Stimulated activated naive CD8-positive, alpha-beta T cell treated with anti-CD3 and anti-CD28 coated beads, Interleukin-15, amount 100 ng/mL, for 72 hours (primary cell): ENCODE data around the gene LRRC32.

Source experiments
- ATAC-seq: fragments of 150-1000 bp; cut with Tn5 transposase; 2 replicates; pipeline ENCODE4 v1.10.0; 2021; ENCODE audit warnings: mild to moderate bottlenecking, moderate library complexity
- DNase-seq, 2 donors: peaks; one replicate each; pipeline ENCODE4 v3.0.0; 2021 to 2022
- H3K27ac Mint-ChIP-seq, 2 donors: one replicate each; pipeline ENCODE4 v1.8.0; 2022; ENCODE audit warnings: mild to moderate bottlenecking in 2 of 2, mixed read lengths in 2 of 2, moderate library complexity in 2 of 2
- H3K27me3 Mint-ChIP-seq: one replicate; pipeline ENCODE4 v1.8.0; 2022; ENCODE audit warnings: mixed read lengths
- H3K4me1 Mint-ChIP-seq: one replicate; pipeline ENCODE4 v1.8.0; 2022; ENCODE audit warnings: mild to moderate bottlenecking, mixed read lengths
- H3K4me3 Mint-ChIP-seq, 2 donors: one replicate each; pipeline ENCODE4 v1.8.0; 2022; ENCODE audit warnings: mild to moderate bottlenecking in 2 of 2, mixed read lengths in 2 of 2, moderate library complexity in 1 of 2
- H3K9me3 Mint-ChIP-seq, 2 donors: one replicate each; pipeline ENCODE4 v1.8.0; 2022; ENCODE audit warnings: mixed read lengths in 2 of 2

The LRRC32 gene

GRCh38 chr11:76689313-76690260 is 19.0 kb upstream of the LRRC32 start:
- Mint-ChIP-seq H3K27ac (peak overlapping the region; percentile 28 to 92), H3K27me3 (peaks cover 7% of the 10 kb centered on the region), H3K4me3 (no peak overlapping the region), H3K9me3 (no peaks in the 10 kb centered on the region), H3K4me1 (peaks cover 33% of the 10 kb centered on the region)
- ATAC-seq = no peak
- no peak for DNase-seq

- no peak overlapping the region for H3K4me3 Mint-ChIP-seq
- H3K27ac Mint-ChIP-seq = no peak overlapping the region
- H3K9me3 Mint-ChIP-seq = no peaks in the 10 kb centered on the region
- peaks cover 33% of the 10 kb centered on the region for H3K4me1 Mint-ChIP-seq
- DNase-seq (no peak), ATAC-seq (no peak)
- H3K27me3 Mint-ChIP-seq = peaks cover 4% of the 10 kb centered on the region
These were observed 17.6 kb upstream of the LRRC32 start for GRCh38 chr11:76688146-76688545.

DNA sequence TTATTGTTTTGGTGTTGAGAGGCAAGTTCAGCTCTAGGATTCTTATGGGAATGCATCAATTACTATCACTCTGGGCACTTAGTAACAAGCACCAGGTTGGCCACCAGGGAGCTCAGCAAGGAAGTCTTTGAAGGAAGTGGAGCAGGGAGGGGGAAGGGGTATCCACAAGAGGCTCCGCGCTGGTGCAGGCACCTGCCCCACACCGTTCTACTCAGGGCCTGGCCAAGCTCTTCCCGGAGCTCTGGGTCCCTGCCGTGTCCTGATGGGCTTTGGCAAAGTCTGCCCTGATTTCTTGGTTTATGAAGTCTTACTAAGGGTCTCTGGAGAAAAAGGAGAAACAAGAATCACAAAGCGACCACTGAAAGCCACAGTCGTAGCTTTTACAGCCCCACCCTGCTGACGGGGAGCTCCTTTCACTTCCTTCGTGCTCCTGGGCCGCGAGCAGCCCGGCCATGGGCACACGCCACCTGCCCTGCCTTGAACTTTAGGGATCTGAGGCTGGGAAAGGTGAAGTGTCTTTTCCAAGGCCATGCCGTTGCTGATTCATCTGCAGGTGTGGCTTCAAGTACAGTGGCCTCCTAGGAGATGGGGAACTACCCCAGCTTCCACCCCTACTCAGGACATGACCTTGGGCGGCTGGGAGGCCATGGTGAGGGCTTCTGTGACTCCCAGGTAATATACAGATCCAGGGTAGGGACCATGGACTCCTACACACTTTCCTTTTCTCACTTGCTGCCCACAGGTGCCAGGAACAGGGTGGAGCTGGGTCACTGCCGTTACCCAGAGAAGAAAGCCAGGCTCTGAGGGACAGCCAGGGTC is 15.9 kb upstream of the LRRC32 start:
- no peaks in the 10 kb centered on the region for H3K9me3 Mint-ChIP-seq
- H3K4me1 Mint-ChIP-seq = peaks cover 33% of the 10 kb centered on the region
- H3K27me3 Mint-ChIP-seq = peaks cover 7% of the 10 kb centered on the region
- ATAC-seq (peak; percentile 65), DNase-seq (peak; percentile 25 to 27)
- peak overlapping the region; percentile 52 to 79 for H3K4me3 Mint-ChIP-seq
- H3K27ac Mint-ChIP-seq = peak overlapping the region; percentile 75 to 93

GRCh38 chr11:76685831-76686230 is 15.3 kb upstream of the LRRC32 start:
- Mint-ChIP-seq H3K9me3 (no peaks in the 10 kb centered on the region), H3K4me3 (peak overlapping the region; percentile 52 to 79), H3K27ac (no peak overlapping the region), H3K27me3 (peaks cover 11% of the 10 kb centered on the region), H3K4me1 (peaks cover 33% of the 10 kb centered on the region)
- ATAC-seq = no peak
- no peak for DNase-seq

GRCh38 chr11:76685237-76685636 is 14.7 kb upstream of the LRRC32 start:
- H3K9me3 Mint-ChIP-seq = no peaks in the 10 kb centered on the region
- no peak overlapping the region for H3K4me3 Mint-ChIP-seq
- ATAC-seq = no peak
- H3K4me1 Mint-ChIP-seq = peaks cover 38% of the 10 kb centered on the region
- peak overlapping the region in 1 of 2 donors; percentile 69 for H3K27ac Mint-ChIP-seq
- H3K27me3 Mint-ChIP-seq = peaks cover 11% of the 10 kb centered on the region
- no peak for DNase-seq

GRCh38 chr11:76684516-76684915 is 14.0 kb upstream of the LRRC32 start:
- Mint-ChIP-seq H3K27me3 (peaks cover 11% of the 10 kb centered on the region), H3K27ac (no peak overlapping the region), H3K4me3 (no peak overlapping the region), H3K4me1 (peaks cover 46% of the 10 kb centered on the region), H3K9me3 (no peaks in the 10 kb centered on the region)
- DNase-seq = no peak
- ATAC-seq = no peak

- Mint-ChIP-seq H3K4me1 (peaks cover 49% of the 10 kb centered on the region), H3K27me3 (peaks cover 20% of the 10 kb centered on the region), H3K27ac (no peak overlapping the region), H3K9me3 (no peaks in the 10 kb centered on the region), H3K4me3 (no peak overlapping the region)
- DNase-seq (no peak), ATAC-seq (no peak)
These were observed 12.9 kb upstream of the LRRC32 start for GRCh38 chr11:76683161-76684095.

GRCh38 chr11:76682684-76683083 is 12.1 kb upstream of the LRRC32 start:
- Mint-ChIP-seq H3K9me3 (no peaks in the 10 kb centered on the region), H3K27ac (no peak overlapping the region)

DNA sequence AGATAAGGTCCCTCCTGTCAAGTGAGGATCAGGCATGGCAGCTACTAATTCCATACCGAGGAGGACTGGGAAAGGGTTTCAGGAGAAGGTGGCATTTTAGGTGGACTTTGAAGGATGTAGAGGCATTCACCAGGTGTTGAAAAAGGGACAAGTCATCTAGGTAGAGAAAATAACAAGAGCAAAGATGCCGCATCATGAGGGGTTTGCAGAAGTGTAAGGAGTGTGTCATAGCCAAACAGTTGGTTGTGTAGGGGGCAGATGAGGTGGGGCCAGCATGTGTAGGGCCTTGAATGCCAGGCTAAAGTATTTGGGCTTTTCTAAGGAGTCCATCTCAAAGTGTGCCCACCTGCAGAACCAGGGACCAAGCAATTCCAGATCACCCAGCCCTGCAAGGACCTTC is 11.6 kb upstream of the LRRC32 start:
- H3K27ac Mint-ChIP-seq = no peak overlapping the region
- no peak for ATAC-seq

More at GRCh38 chr11:76682684-76683083, 12.1 kb upstream of the LRRC32 start:
- Mint-ChIP-seq H3K27me3 (peaks cover 28% of the 10 kb centered on the region), H3K4me1 (peaks cover 55% of the 10 kb centered on the region), H3K4me3 (no peak overlapping the region)
- ATAC-seq = no peak
- no peak for DNase-seq

GRCh38 chr11:76680518-76681425 is 10.2 kb upstream of the LRRC32 start:
- peak; percentile 74 for DNase-seq
- Mint-ChIP-seq H3K27ac (no peak overlapping the region), H3K4me1 (peaks cover 54% of the 10 kb centered on the region), H3K9me3 (no peaks in the 10 kb centered on the region), H3K27me3 (peaks cover 29% of the 10 kb centered on the region), H3K4me3 (peak overlapping the region in 1 of 2 donors; percentile 21)
- peak; percentile 82 for ATAC-seq

More for the DNA sequence above, 11.6 kb upstream of the LRRC32 start:
- H3K4me3 Mint-ChIP-seq = no peak overlapping the region
- H3K27me3 Mint-ChIP-seq = peaks cover 28% of the 10 kb centered on the region
- no peak for DNase-seq
- H3K9me3 Mint-ChIP-seq = no peaks in the 10 kb centered on the region
- peaks cover 55% of the 10 kb centered on the region for H3K4me1 Mint-ChIP-seq

GRCh38 chr11:76678321-76678720 is 7.8 kb upstream of the LRRC32 start:
- Mint-ChIP-seq H3K4me1 (peaks cover 73% of the 10 kb centered on the region), H3K4me3 (peak overlapping the region; percentile 2 to 34), H3K27me3 (peaks cover 37% of the 10 kb centered on the region), H3K27ac (peak overlapping the region; percentile 56 to 78), H3K9me3 (no peaks in the 10 kb centered on the region)
- DNase-seq (no peak), ATAC-seq (no peak)

DNA sequence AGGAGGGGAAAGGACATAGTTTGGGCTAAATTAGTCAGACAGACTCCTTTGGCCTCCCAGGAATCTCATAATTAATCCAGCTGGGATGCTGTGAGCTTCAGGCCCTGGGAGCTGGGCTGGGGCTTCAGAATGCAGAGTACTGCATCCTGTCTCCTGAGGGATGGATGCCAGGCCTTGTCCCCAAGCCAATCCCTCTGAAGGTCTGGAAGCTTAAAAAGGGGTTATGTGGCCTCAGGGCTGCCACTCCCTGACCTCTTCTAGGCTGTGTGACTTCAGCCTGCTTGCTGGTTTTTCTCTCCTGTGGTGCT is 6.9 kb upstream of the LRRC32 start:
- no peak overlapping the region for H3K27ac Mint-ChIP-seq
- ATAC-seq (no peak), DNase-seq (no peak)
- no peak overlapping the region for H3K4me3 Mint-ChIP-seq
- H3K9me3 Mint-ChIP-seq = no peaks in the 10 kb centered on the region
- peaks cover 37% of the 10 kb centered on the region for H3K27me3 Mint-ChIP-seq
- H3K4me1 Mint-ChIP-seq = peaks cover 82% of the 10 kb centered on the region

DNA sequence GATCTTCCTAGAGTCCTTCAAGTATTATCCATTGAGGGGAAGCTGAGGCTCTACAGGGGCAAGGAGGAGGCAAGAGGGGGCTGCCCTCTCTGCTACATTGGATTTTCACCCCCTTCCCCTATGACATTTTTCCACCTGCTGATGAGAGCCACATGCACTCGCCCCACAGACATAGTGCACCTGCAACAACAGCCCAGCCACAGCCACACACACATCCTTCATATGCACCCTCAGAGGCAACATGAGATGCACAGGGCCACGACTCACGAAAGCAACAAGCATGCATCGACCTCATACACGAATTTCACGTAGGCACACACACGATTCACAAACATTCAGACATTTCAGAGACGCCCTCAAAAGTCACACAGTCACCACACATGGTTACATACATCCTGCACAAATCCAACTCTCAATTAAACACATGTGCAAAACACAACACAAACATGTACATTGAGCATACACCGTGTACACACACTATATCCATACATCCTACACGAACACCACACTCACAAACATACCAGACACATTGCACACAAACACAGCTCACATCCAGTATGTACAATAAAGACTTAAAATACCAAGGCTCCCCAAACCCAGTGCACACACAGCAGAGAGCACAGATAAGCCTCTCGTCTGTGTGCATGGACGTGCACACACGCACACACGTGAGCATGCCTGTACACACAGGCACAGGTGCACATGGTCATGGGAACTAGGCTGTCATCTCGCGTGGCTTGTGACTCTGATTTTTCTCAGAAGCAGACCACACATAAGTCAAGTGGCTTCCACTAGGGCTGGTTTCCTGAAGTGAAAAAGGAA is 6.3 kb upstream of the LRRC32 start:
- no peak overlapping the region for H3K27ac Mint-ChIP-seq
- H3K27me3 Mint-ChIP-seq = peaks cover 34% of the 10 kb centered on the region

More for the DNA sequence above, 6.3 kb upstream of the LRRC32 start:
- DNase-seq (no peak), ATAC-seq (no peak)
- Mint-ChIP-seq H3K4me3 (peak overlapping the region in 1 of 2 donors; percentile 7), H3K4me1 (peaks cover 88% of the 10 kb centered on the region), H3K9me3 (no peaks in the 10 kb centered on the region)
